NB4 (cell line): ENCODE data around the gene TRAPPC8.

Experiments
- DNase-seq: peaks from one replicate; pipeline ENCODE4 v3.0.0; 2010; ENCODE audit warnings: low read depth
- H3K4me3 ChIP-seq: one replicate; pipeline ENCODE4 v1.5.1; 2011; ENCODE audit warnings: mild to moderate bottlenecking, low read depth, low read length, moderate library complexity
- CTCF ChIP-seq: IDR thresholded peaks from one replicate; pipeline ENCODE4 v1.5.1; 2012; ENCODE audit warnings: low read depth, low read length
- MYC ChIP-seq: IDR thresholded peaks from 2 replicates; pipeline ENCODE4 v1.6.1; 2011; ENCODE audit warnings: low read depth, low read length
- POLR2A ChIP-seq: IDR thresholded peaks from 2 replicates; pipeline ENCODE4 v1.6.1; 2011; ENCODE audit warnings: mild to moderate bottlenecking; ENCODE audit not compliant: insufficient read length; ENCODE audit errors: extremely low read depth
- TF ChIP-seq, protein P1 (sequence below): IDR thresholded peaks from 2 replicates; pipeline ENCODE4 v1.6.1; 2011; ENCODE audit warnings: low read depth, low read length

TRAPPC8 gene

DNA sequence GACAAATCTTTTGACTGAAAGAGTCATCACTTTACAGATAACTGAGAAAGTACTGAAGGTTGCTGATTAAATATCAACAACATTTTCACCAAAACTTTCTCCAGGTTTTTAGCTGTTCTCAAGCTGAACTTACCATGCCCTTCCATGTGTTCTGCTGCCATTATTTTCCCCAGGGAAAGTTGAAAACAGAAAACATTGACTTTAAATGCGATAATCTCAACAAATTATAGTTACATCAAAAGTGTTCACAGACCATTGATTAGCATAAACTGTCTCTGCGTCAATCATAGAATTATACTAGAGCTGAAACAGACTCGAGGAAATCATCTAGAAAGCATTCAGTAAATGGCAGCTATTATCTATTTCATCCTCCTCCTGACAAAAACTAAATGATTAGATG lies 51.4 kb downstream of the TRAPPC8 start:
- TF ChIP-seq POLR2A: no peak
- no peak for TF ChIP-seq MYC
- TF ChIP-seq CTCF: no peak
- TF ChIP-seq, protein P1, sequence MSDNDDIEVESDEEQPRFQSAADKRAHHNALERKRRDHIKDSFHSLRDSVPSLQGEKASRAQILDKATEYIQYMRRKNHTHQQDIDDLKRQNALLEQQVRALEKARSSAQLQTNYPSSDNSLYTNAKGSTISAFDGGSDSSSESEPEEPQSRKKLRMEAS: no peak
- no peak for DNase-seq
- H3K4me3 ChIP-seq: no peak overlapping the region

GRCh38 chr18:31884020-31884419 lies 58.9 kb downstream of the TRAPPC8 start:
- DNase-seq: no peak
- TF ChIP-seq POLR2A (no peak), CTCF (no peak), MYC (no peak)
- TF ChIP-seq, protein P1: no peak
- no peak overlapping the region for H3K4me3 ChIP-seq

DNA sequence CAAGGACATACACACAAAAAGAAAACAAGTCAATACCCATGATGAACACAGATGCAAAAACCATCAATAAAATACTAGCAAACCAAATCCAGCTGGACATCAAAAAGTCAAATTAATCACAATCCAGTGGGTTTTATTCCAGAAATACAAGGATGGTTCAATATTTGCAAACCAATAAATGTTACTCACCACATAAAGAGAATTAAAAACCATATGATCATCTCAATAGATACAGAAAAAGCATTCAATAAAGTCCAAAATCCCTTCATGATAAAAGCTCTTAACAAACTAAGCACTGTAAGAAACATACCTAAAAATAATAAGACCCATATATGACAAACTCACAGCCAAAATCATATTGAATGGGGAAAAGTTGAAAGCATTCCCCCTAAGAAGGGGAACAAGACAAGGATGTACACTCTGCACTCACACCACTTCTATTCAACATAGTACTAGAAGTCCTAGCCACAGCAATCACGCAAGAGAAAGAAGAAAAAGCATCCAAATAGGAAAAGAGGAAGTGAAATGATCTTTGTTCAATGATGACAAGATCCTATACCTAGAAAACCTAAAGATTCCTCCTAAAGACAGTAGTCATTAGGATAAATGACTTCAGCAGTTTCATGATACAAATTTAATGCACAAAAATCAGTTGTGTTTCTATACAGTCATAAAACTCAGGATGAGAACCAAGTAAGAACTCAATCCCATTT lies 62.6 kb downstream of the TRAPPC8 start:
- no peak overlapping the region for H3K4me3 ChIP-seq
- peak; percentile 9 for DNase-seq
- TF ChIP-seq, protein P1: no peak
- TF ChIP-seq POLR2A: no peak
- TF ChIP-seq MYC: no peak
- no peak for TF ChIP-seq CTCF

DNA sequence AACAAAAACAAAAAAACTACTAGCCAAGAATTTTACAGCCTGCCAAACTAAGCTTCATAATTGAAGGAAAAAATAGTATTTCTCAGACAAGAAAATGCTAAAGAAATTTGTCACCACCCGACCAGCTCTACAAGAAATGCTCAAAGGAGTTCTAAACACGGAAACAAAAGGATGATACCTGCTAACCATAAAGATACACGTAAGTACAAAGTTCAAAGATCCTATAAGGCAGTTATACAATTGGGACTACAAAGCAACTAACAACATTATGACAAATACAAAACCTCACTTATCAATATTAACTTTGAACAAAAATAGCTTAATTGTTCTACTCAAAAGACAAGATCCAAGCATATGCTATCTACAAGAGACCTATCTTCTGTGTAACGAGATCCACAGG lies 64.6 kb downstream of the TRAPPC8 start:
- TF ChIP-seq POLR2A: no peak
- TF ChIP-seq, protein P1: no peak
- TF ChIP-seq MYC: no peak
- no peak for TF ChIP-seq CTCF
- no peak for DNase-seq
- no peak overlapping the region for H3K4me3 ChIP-seq

- no peak overlapping the region for H3K4me3 ChIP-seq
- TF ChIP-seq POLR2A (no peak), MYC (no peak), CTCF (no peak)
- TF ChIP-seq, protein P1: no peak
- DNase-seq: no peak
Observed at GRCh38 chr18:31877900-31878299, 65.0 kb downstream of the TRAPPC8 start.
